ENCODE measurements around the gene SINHCAF. TPM values are rescaled to one million over a fixed set of nuclear protein-coding genes. Genes with fewer than 3 reads are reported as not detected.

SINHCAF gene
- total RNA-seq, 1 donor from 2014 or later = 391 TPM

- Mint-ChIP-seq H3K9me3 (ENCODE audit: low read depth) (peaks cover 5% of the 10 kb centered on the region), H3K4me3 (ENCODE audit: low read depth) (no peak overlapping the region), H3K36me3 (ENCODE audit: insufficient read depth) (peaks cover 47% of the 10 kb centered on the region), H3K4me1 (ENCODE audit: low read depth) (peaks cover 45% of the 10 kb centered on the region), H3K27ac (no peak overlapping the region), H3K27me3 (no peaks in the 10 kb centered on the region)
- TF ChIP-seq, protein P1, sequence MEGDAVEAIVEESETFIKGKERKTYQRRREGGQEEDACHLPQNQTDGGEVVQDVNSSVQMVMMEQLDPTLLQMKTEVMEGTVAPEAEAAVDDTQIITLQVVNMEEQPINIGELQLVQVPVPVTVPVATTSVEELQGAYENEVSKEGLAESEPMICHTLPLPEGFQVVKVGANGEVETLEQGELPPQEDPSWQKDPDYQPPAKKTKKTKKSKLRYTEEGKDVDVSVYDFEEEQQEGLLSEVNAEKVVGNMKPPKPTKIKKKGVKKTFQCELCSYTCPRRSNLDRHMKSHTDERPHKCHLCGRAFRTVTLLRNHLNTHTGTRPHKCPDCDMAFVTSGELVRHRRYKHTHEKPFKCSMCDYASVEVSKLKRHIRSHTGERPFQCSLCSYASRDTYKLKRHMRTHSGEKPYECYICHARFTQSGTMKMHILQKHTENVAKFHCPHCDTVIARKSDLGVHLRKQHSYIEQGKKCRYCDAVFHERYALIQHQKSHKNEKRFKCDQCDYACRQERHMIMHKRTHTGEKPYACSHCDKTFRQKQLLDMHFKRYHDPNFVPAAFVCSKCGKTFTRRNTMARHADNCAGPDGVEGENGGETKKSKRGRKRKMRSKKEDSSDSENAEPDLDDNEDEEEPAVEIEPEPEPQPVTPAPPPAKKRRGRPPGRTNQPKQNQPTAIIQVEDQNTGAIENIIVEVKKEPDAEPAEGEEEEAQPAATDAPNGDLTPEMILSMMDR (IDR thresholded peaks at IDR 0.05; ENCODE audit: unreplicated experiment) = no peak
- DNase-seq (ENCODE audit: low spot score, unreplicated experiment) = no peak
These were observed 27.4 kb downstream of the SINHCAF start for GRCh38 chr12:31298515-31298910.

GRCh38 chr12:31297572-31298514, 28.1 kb downstream of the SINHCAF start:
- Mint-ChIP-seq H3K9me3 (ENCODE audit: low read depth) (peaks cover 5% of the 10 kb centered on the region), H3K4me3 (ENCODE audit: low read depth) (no peak overlapping the region), H3K27ac (peak overlapping the region; percentile 49), H3K4me1 (ENCODE audit: low read depth) (peaks cover 39% of the 10 kb centered on the region), H3K27me3 (no peaks in the 10 kb centered on the region), H3K36me3 (ENCODE audit: insufficient read depth) (peaks cover 47% of the 10 kb centered on the region)
- TF ChIP-seq, protein P1 (IDR thresholded peaks at IDR 0.05; ENCODE audit: unreplicated experiment) = no peak
- DNase-seq (ENCODE audit: low spot score, unreplicated experiment) = no peak

GRCh38 chr12:31289441-31289840, 36.5 kb downstream of the SINHCAF start:
- peak overlapping the region; percentile 80 for H3K27ac Mint-ChIP-seq
- H3K27me3 Mint-ChIP-seq = no peaks in the 10 kb centered on the region
- H3K4me1 Mint-ChIP-seq (ENCODE audit: low read depth) = peaks cover 9% of the 10 kb centered on the region
- H3K4me3 Mint-ChIP-seq (ENCODE audit: low read depth) = no peak overlapping the region
- TF ChIP-seq, protein P1 (IDR thresholded peaks at IDR 0.05; ENCODE audit: unreplicated experiment) = no peak
- no peak for DNase-seq (ENCODE audit: low spot score, unreplicated experiment)
- H3K36me3 Mint-ChIP-seq (ENCODE audit: insufficient read depth) = peaks cover 72% of the 10 kb centered on the region
- peaks cover 3% of the 10 kb centered on the region for H3K9me3 Mint-ChIP-seq (ENCODE audit: low read depth)

DNA sequence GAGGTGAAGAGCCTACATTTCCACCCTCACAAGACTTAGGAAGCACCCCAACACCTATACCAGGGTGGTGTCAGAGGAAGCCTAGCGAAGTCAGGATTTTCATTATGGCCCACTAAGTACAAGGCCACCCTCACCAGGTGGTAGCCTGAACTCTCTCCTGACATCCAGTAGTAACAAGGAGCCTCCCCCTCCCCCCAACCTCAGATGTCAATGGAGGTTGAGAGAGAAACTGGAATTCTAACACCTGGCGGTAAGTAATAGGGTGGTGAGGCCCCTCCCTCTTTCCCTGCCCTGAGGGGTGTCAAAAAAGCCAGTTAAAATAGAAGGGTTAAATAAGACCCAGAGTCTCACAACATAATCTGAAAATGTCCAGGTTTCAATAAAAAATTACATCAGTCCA, 37.6 kb downstream of the SINHCAF start:
- Mint-ChIP-seq H3K4me1 (ENCODE audit: low read depth) (peaks cover 6% of the 10 kb centered on the region), H3K27me3 (no peaks in the 10 kb centered on the region), H3K4me3 (ENCODE audit: low read depth) (no peak overlapping the region), H3K36me3 (ENCODE audit: insufficient read depth) (peaks cover 73% of the 10 kb centered on the region), H3K27ac (peak overlapping the region; percentile 60), H3K9me3 (ENCODE audit: low read depth) (peaks cover 3% of the 10 kb centered on the region)
- no peak for DNase-seq (ENCODE audit: low spot score, unreplicated experiment)
- TF ChIP-seq, protein P1 (IDR thresholded peaks at IDR 0.05; ENCODE audit: unreplicated experiment) = no peak

GRCh38 chr12:31280183-31280582, 45.8 kb downstream of the SINHCAF start:
- H3K4me3 Mint-ChIP-seq (ENCODE audit: low read depth) = no peak overlapping the region
- no peaks in the 10 kb centered on the region for H3K27me3 Mint-ChIP-seq
- H3K9me3 Mint-ChIP-seq (ENCODE audit: low read depth) = peaks cover 3% of the 10 kb centered on the region
- peak overlapping the region; percentile 4 for H3K27ac Mint-ChIP-seq
- peaks cover 29% of the 10 kb centered on the region for H3K4me1 Mint-ChIP-seq (ENCODE audit: low read depth)
- no peak for DNase-seq (ENCODE audit: low spot score, unreplicated experiment)
- peaks cover 44% of the 10 kb centered on the region for H3K36me3 Mint-ChIP-seq (ENCODE audit: insufficient read depth)
- TF ChIP-seq, protein P1 (IDR thresholded peaks at IDR 0.05; ENCODE audit: unreplicated experiment) = no peak
